Fibroblast of lung (primary cell): ENCODE data around the gene FAM174C.

ENCODE experiments used
- EZH2 ChIP-seq: IDR thresholded peaks from 2 replicates; pipeline ENCODE4 v1.5.1; 2012; ENCODE audit warnings: low read length, control low read depth, mild to moderate bottlenecking; ENCODE audit errors: missing control alignments
- TF ChIP-seq, protein P1 (sequence below), 2 donors: IDR thresholded peaks in 1 of 2; conservative IDR thresholded peaks in 1 of 2; 1 replicate in 1 of 2; 2 replicates in 1 of 2; pipeline ENCODE4 v1.5.1; 2011 to 2012; ENCODE audit warnings: low read length in 2 of 2, control low read depth in 1 of 2, inconsistent platforms in 1 of 2, low read depth in 1 of 2, mild to moderate bottlenecking in 1 of 2

DNA sequence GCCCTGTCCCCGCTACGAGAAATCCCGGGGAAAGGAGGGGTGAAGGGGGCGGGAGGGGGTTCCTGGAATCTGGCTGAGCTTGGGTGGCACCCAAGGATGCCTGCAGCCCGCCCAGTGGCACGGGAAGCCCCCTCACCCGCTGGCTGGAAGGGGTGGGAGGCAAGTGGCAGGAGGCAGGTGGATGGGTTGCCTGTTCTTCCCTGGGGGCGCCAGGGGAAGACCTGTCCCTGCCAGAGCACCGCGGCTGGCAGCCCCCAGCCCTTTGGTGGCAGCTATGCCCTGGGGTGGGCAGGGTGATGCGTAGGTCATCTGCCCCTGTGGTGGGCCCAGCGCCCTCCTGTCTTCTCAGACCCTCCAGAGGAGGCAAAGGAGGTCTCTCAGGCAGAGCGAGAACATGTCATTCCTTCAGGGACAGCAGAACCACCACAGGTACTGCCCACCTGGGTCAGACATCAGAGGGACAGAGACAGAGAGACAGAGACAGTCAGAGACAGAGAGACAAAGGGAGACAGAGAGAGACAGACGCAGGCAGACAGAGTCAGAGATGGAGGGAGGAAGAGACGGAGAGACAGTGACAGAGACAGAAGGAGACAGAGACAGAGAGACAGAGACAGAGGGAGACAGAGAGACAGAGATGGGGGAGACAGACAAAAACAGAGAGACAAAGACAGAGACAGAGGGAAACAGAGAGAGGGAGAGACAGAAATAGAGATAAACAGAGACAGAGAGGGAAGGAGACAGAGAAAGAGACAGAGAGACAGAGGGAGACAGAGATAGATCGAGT lies 47.1 kb downstream of the FAM174C start:
- TF ChIP-seq, protein P1, sequence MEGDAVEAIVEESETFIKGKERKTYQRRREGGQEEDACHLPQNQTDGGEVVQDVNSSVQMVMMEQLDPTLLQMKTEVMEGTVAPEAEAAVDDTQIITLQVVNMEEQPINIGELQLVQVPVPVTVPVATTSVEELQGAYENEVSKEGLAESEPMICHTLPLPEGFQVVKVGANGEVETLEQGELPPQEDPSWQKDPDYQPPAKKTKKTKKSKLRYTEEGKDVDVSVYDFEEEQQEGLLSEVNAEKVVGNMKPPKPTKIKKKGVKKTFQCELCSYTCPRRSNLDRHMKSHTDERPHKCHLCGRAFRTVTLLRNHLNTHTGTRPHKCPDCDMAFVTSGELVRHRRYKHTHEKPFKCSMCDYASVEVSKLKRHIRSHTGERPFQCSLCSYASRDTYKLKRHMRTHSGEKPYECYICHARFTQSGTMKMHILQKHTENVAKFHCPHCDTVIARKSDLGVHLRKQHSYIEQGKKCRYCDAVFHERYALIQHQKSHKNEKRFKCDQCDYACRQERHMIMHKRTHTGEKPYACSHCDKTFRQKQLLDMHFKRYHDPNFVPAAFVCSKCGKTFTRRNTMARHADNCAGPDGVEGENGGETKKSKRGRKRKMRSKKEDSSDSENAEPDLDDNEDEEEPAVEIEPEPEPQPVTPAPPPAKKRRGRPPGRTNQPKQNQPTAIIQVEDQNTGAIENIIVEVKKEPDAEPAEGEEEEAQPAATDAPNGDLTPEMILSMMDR (conservative IDR thresholded peaks at IDR 0.05 in 1 of 2, IDR thresholded peaks at IDR 0.05 in 1 of 2; ENCODE audit: low read depth in 1 of 2, low read length in 2 of 2), result no peak
- no peak for TF ChIP-seq EZH2
